ENCODE data around the gene SERPINA1. TPM values are rescaled to one million over a fixed set of nuclear protein-coding genes. Genes with fewer than 3 reads are reported as not detected.

The SERPINA1 gene
- total RNA-seq, 1 donor from 2014 or later = 994 TPM

DNA sequence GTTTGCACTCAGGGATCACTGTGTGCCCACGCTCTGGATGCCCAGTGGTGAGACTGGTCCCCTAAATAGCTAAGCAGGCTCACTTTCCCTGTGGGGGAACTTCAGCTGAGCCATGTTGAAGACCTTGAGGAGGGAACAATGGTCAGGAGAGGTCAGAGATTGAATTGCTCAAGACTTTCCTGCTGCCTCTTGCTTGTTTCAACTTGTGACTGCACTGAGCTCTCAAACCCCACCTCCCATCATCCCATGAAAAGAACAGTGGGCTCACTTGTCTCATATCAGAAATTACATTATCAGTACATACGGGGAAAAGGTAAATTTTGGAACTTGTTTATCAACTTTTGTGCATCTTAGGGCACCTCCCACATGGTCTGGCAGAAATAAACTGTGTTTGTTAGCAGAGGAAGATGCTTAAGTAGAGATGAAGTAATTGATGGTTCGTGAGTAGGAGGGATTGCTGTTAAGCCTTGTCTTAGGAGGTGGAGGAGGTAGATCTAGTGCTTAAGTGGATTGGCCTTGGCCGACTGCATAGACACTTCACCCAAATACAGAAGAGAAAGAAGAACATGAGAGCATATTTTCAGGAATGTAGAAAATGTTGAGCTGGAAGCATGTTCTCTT lies 15.0 kb upstream of the SERPINA1 start:
- intact Hi-C loops (cut with DNase I) = no loop called here
- H3K36me3 ChIP-seq = no peaks in the 10 kb centered on the region

DNA sequence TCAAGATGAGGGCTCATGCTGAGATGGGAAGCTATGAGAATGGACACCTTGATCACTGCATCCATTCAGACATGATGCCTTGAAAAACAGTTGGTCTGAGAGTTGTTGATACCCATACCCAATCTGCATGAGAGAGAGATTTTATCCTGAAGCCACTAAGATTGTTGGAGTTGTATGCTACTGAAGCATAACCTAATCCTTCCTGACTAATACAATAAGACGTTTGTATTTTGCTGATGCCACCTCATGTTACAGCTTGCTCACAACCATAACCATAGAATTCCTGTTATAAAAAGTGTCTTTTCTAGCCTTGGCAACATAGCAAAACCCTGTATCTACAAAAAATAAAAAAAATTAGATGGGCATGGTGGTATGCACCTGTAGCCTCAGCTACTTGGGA lies 12.7 kb upstream of the SERPINA1 start:
- no peak for ATAC-seq
- H3K27me3 ChIP-seq (ENCODE audit: low read depth) = no peaks in the 10 kb centered on the region
- no peak for DNase-seq
- intact Hi-C loops (cut with DNase I) = no loop called here
- no peaks in the 10 kb centered on the region for H3K9me3 ChIP-seq
- H3K4me3 ChIP-seq = no peak overlapping the region
- TF ChIP-seq, protein P1, sequence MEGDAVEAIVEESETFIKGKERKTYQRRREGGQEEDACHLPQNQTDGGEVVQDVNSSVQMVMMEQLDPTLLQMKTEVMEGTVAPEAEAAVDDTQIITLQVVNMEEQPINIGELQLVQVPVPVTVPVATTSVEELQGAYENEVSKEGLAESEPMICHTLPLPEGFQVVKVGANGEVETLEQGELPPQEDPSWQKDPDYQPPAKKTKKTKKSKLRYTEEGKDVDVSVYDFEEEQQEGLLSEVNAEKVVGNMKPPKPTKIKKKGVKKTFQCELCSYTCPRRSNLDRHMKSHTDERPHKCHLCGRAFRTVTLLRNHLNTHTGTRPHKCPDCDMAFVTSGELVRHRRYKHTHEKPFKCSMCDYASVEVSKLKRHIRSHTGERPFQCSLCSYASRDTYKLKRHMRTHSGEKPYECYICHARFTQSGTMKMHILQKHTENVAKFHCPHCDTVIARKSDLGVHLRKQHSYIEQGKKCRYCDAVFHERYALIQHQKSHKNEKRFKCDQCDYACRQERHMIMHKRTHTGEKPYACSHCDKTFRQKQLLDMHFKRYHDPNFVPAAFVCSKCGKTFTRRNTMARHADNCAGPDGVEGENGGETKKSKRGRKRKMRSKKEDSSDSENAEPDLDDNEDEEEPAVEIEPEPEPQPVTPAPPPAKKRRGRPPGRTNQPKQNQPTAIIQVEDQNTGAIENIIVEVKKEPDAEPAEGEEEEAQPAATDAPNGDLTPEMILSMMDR (IDR thresholded peaks at IDR 0.05) = no peak
- no peaks in the 10 kb centered on the region for H3K36me3 ChIP-seq
- no peak overlapping the region for H3K27ac ChIP-seq
- peaks cover 7% of the 10 kb centered on the region for H3K4me1 ChIP-seq

More for the DNA sequence above, 15.0 kb upstream of the SERPINA1 start:
- H3K9me3 ChIP-seq = no peaks in the 10 kb centered on the region
- no peaks in the 10 kb centered on the region for H3K4me1 ChIP-seq
- no peak overlapping the region for H3K27ac ChIP-seq
- H3K27me3 ChIP-seq (ENCODE audit: low read depth) = no peaks in the 10 kb centered on the region
- TF ChIP-seq, protein P1 (IDR thresholded peaks at IDR 0.05) = no peak
- no peak for DNase-seq
- no peak overlapping the region for H3K4me3 ChIP-seq
- ATAC-seq = no peak

DNA sequence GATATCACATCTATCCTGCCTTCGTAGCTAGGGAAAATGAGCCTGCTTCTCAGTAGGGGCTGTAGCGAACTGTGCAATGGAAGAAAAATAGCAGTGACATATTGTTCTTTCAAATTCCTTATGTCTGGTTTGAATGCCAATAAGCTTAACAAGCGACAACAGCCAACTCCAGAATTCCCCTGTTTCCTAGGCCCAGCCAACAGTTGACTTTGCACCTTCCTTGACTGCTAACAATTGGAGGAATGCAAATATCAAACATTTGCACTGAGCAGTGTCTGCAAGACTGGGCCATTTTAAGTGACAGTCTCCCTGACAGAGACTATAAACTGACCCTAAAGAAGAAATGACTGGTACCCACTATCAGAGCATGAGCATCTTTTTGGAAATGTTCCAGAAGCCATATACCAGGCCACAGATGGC lies 12.0 kb upstream of the SERPINA1 start:
- TF ChIP-seq, protein P1 (IDR thresholded peaks at IDR 0.05) = no peak
- Histone ChIP-seq H3K9me3 (no peaks in the 10 kb centered on the region), H3K36me3 (no peaks in the 10 kb centered on the region), H3K27ac (no peak overlapping the region), H3K4me1 (peaks cover 12% of the 10 kb centered on the region), H3K27me3 (ENCODE audit: low read depth) (no peaks in the 10 kb centered on the region), H3K4me3 (no peak overlapping the region)
- intact Hi-C loops (cut with DNase I) = no loop called here
- no peak for DNase-seq
- ATAC-seq = no peak

DNA sequence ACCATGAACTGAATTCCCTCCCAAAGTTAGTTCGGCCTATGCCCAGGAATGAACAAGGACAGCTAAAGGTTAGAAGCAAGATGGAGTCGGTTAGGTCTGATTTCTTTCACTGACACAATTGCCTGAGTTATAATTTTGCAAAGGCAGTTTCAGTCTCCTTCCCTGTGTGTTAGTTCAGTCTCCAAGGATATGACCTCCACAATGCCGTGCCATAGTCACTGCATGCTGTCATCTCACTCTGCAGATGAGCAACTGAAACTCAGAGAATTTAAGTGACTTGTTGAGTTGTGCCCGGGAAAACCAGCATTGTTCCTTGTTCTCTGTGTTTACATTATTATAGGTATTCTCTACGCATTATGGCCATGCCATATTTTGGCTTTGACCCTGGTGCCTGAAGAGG lies 10.1 kb upstream of the SERPINA1 start:
- intact Hi-C loops (cut with DNase I) = no loop called here
- H3K27ac ChIP-seq = no peak overlapping the region

DNA sequence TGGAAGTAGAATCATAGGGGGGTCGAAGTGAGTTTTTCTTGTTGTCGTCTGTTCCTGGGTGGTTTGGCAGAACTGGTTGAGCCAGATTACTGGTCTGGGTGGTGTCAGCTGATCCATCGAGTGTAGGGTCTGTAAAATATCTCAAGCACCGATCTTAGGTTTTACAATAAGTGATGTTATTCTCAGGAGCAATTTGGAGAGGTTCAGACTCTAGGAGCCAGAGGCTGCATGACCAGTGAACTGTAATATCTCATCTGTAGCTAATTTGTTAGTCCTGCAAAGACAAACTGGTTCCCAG lies 9.7 kb upstream of the SERPINA1 start:
- H3K27ac ChIP-seq = no peak overlapping the region

More for the DNA sequence above, 10.1 kb upstream of the SERPINA1 start:
- ATAC-seq = no peak
- no peak for DNase-seq
- H3K36me3 ChIP-seq = no peaks in the 10 kb centered on the region
- peaks cover 31% of the 10 kb centered on the region for H3K4me1 ChIP-seq
- H3K9me3 ChIP-seq = no peaks in the 10 kb centered on the region
- TF ChIP-seq, protein P1 (IDR thresholded peaks at IDR 0.05) = no peak
- no peaks in the 10 kb centered on the region for H3K27me3 ChIP-seq (ENCODE audit: low read depth)
- H3K4me3 ChIP-seq = no peak overlapping the region

More for the DNA sequence above, 9.7 kb upstream of the SERPINA1 start:
- H3K36me3 ChIP-seq = no peaks in the 10 kb centered on the region
- H3K27me3 ChIP-seq (ENCODE audit: low read depth) = no peaks in the 10 kb centered on the region
- TF ChIP-seq, protein P1 (IDR thresholded peaks at IDR 0.05) = no peak
- H3K4me1 ChIP-seq = peaks cover 35% of the 10 kb centered on the region
- no peak overlapping the region for H3K4me3 ChIP-seq
- ATAC-seq (no peak), DNase-seq (no peak)
- intact Hi-C loops (cut with DNase I) = no loop called here
- no peaks in the 10 kb centered on the region for H3K9me3 ChIP-seq

All from lower lobe of right lung (tissue), 2 donors.